Left cardiac atrium (tissue), 4 donors: ENCODE data around the gene CUBN. TPM values are rescaled to one million over a fixed set of nuclear protein-coding genes. Genes with fewer than 3 reads are reported as not detected.
A peak's percentile ranks its signal among the peaks of the same experiment; 100 is the strongest.

ENCODE experiments used
- ATAC-seq, 2 donors: fragments of 200-7000 bp; cut with Tn5 transposase; one replicate each; pipeline ENCODE4 v1.9.1; 2020; ENCODE audit warnings: mild to moderate bottlenecking in 2 of 2, moderate library complexity in 2 of 2
- DNase-seq: peaks from one replicate; pipeline ENCODE4 v3.0.0-alpha.2; 2020
- intact Hi-C, 2 donors: fragments of 100-400 bp; cut with DNase I; formaldehyde crosslinking; loops; one replicate each; pipeline versions ENCODE4 v1.14.1 to v1.15.1; 2022 to 2023
- total RNA-seq, 2 donors: library from RNA; stranded (reverse); fragmentation: NEBNext Ultra II Directional; extraction: Animal tissue kit (Norgen Biotek cat#: 25700); gene quantifications; one replicate each; pipeline ENCODE4 v1.2.1, GENCODE V29; 2021
- donor health status: DM: no; HTN: yes; CAD: no.
- donor health status: DM: no; HTN: yes; CAD: no; lungs with severe emphysema.
- donor health status: DM: yes; HTN: yes; CAD: no.
- donor health status: Dilated cardiomyopathy.

Gene CUBN
- total RNA-seq, 2 donors from 2014 or later, result 0.84 to 0.91 TPM

DNA sequence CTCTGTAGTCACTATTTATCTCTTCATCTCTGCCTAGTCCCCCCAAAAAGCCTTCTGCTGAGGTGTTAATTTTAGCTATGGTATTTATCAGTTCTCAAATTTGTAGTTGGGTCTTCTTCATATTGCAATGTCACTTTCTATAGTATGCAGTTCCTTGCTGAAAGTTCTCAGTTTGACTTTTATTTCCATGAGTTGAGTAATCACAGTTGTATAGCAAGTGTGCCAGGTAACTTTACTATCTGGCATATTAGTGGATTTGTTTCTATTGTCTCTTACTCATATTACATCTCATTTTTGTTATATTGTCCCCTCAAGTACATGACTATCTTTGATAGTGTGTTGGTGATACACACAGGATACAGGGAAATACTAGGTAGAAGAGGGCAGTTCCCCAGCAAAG lies 152.8 kb downstream of the CUBN start:
- intact Hi-C loops, result no loop called here
- DNase-seq, result no peak
- ATAC-seq, result no peak

DNA sequence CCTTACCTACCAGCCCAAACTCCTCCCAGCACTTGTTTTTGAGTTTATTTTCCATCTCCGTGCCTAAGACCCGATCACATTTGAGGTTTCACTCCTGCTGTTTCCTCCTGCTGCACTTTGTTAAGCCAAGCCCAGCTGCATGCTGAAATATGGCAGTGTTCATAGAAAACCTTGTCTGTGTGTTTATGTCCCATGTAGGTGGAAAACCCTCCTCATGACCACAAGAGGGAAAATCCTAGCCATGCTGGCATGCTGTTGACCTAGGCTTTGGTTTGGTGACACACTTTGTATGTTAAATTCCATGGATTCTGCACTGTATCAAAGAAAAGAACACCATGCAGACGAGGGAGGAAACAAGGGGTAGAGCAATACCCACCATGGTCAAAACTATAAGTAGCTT lies 154.4 kb downstream of the CUBN start:
- intact Hi-C loops, result no loop called here
- DNase-seq (no peak), ATAC-seq (no peak)

DNA sequence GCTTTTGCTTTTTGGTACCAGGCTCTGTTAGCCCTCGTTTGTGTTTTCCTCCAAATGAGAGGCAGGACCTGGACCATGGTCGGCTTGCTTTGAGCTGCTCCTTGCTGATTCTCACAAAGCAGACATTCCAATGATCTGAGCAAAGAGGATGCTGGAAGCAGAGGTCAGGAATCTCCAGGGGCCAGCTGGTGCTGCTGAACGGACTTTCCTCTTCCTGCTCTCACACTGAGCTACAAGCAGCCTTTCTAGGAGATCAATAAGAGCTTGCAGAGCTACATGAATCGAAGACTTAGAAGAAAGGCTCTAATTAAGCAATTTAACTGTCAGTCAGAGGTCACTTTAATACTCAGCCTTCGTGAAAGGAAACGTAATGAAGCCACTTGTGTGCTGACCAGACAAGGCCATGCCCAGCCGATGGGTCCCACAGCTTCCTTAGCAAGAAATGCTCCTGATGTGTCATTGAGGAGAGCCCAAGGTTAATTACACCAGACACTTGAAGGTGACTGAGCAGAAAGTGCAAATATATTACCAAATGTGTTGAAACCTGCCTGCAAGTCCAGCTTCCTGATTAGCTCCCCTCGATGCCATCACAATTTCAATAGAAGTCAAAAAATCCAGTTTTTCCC lies 161.1 kb downstream of the CUBN start:
- ATAC-seq, result peak; percentile 51 to 84
- peak; percentile 43 for DNase-seq
- intact Hi-C loops, result no loop called here

DNA sequence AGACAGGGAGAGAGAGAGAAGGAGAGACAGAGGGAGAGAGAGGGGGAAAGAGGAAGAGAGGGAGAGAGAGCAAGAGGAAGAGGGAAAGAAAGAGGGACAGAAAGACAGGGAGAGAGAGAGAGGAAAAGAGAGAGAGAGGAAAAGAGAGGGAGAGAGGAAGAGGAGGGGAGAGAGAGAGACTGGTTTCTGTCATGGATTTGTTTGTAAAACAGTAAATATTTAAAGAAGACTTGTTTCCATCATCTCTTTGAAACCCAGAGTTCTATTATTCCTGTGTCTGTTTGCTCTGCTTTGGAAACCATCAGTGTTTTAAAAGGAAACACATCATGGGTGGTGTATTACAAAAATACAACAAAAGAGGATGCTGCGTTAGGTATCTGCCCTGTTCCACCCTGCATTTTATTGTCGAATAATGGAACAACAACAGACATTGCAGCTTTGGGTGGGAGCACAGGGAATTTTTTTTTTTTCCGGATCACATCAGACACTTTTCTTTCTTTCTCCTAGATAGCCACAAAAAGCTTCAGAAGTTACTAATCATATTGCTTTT lies 161.7 kb downstream of the CUBN start:
- ATAC-seq, result no peak

DNA sequence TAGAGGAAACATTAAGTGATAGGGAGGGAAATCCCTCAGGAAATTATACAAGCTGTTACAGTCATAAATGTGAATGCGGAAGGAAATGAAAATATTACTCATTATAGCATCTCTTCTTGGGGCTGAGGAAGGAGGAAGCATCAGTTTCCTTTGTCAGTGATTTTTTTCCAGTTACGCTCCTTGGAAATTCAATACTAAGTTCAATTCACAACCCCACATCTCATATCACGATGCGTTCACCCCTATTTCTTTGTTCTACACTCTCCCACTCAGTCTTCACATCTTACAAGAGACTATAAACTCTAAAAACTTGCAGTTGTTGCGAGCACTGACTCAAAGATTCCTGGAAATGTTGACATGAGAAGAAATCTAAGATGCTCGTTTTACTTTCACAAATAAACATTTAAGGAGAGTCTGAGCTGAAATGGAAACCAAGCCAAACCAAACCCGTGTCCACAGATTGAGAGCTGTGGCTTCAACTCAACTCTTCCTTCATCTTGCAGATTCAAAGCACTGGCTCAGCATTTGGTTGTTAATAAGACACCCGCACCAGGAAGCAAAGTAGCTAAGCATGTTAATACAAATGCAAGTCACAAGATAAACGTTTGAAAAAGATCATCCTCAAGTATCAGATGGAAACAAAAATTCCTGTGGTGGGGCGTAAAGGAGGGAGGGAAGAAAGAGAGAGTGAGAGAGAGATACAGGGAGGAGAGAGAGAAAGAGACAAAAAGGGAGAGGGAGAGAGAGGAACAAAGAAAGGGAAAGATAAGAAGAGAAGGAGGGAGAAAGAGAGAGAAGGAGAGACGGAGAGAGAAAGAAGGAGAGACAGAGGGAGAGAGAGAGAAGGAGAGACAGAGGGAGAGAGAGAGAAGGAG lies 162.4 kb downstream of the CUBN start:
- intact Hi-C loops, result no loop called here
- peak in 1 of 2 donors; percentile 32 for ATAC-seq
- no peak for DNase-seq

More for the DNA sequence above, 161.7 kb downstream of the CUBN start:
- DNase-seq, result no peak
- intact Hi-C loops, result no loop called here

DNA sequence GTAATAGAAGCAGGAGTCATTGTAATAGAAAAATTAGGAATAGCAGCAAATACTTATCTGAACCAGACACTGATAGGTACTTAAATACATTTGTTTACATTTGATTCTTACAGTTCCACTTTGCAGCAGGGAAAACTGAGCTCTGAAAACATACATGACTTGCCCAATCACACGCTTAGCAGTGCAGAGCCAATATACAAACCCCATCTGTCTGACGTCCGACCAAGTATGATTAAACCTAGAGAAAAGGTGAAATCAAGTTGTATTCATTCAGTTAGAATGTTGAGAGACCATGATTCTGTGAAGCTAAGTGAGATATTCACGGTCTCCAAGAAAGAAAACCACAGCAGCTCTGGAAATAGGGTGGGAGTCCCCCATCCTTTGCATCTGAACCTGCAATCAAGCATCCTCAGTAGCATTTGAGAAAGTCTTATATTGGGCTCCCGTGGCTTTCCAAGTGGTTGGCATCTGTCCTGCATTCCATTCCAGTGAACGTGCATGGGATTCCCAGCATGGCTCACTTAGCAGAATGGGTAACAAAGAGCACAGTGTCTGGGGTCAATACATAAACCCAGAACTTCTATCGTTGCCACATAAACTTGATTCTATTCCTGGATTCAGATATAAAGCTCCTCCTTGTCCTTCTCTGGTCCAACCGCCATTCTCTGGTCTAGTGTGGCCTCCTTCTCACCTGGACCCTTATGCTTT lies 163.7 kb downstream of the CUBN start:
- intact Hi-C loops, result no loop called here
- ATAC-seq (peak; percentile 60 to 77), DNase-seq (peak; percentile 44)

DNA sequence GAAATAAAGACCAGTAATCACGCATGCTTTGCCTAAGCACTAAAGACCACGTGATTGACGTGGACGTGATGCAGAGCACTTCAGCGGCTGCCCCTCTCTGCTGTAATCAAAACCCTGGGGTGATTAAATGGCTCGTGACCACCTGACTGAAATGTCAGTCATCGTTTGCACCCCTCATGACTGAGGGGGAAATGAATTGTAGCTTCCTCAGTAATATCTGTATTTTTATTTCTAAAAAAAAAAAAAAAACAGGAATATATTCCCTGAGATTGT lies 164.3 kb downstream of the CUBN start:
- no peak for DNase-seq
- intact Hi-C loops, result no loop called here
- no peak for ATAC-seq

DNA sequence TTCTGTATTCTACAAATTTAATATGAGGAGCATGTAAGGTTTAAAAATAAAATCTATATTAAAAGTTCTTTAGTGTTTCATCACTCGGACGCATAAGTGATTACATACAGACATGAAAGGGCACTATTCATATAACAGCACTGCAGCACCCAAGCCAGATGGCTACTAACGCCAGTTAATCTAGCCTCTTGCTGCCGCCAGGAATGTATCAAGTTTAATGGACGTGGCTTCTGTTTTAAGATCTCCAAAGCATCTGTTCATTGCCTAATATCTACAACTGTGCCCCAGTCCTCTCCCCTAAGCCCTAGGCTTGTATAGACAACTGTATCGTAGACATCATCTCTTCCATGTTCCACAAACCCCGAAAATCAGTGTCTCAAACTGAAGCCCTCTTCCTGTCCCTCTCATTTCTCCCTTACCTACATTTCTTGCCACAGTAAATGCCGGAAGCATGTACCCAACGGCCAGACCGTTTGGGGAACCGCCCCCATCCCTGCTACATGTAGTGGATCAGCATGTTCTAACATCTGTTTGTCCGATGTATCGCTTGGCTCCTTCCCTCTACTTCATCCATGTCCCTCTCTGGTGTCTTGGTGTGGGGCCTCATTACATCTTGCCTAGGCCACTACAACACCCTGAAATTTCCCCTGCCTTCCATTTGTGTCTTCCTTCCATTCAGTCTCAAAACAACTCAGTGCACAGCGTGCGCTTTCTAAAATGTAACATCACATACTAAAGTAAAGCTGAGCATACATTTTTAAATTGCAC lies 164.9 kb downstream of the CUBN start:
- no peak for ATAC-seq
- intact Hi-C loops, result no loop called here
- no peak for DNase-seq

DNA sequence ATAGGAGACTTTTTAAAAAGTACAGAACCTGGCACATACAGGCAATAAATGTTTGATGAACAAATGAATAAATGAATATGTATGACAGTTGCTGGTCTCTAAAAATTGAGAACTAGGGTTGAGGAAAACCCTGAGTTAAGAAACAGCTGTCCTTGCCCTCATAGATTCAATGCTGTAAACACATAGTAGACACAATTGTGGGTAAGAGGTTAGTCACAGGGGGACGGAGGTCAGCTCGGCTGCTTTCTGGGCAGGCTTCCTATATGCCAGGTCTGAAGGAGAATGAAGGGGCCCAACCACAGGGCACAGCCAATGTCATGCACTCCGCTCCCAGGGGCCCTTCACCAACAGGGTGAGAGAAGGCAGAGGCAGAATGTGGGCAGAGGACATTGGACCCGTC lies 169.1 kb downstream of the CUBN start:
- DNase-seq, result no peak
- ATAC-seq, result no peak
- intact Hi-C loops, result no loop called here

DNA sequence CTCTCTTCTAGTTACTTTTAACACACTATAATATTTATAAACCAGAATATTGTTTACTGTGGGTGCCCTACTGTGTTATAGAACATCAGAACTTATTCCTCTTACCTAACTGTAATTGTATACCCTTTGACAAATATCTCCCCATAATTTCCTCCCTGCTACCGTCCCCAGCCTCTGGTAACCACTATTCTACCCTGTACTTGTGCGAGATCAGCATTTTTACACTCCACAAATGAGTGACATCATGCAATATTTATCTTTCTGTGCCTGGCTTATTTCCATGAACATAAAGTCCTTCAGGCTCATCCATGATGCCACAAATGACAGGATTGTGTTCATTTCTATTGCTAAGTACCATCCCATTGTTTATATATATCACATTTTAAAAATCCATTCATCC lies 172.6 kb downstream of the CUBN start:
- DNase-seq (no peak), ATAC-seq (no peak)
- intact Hi-C loops, result no loop called here

DNA sequence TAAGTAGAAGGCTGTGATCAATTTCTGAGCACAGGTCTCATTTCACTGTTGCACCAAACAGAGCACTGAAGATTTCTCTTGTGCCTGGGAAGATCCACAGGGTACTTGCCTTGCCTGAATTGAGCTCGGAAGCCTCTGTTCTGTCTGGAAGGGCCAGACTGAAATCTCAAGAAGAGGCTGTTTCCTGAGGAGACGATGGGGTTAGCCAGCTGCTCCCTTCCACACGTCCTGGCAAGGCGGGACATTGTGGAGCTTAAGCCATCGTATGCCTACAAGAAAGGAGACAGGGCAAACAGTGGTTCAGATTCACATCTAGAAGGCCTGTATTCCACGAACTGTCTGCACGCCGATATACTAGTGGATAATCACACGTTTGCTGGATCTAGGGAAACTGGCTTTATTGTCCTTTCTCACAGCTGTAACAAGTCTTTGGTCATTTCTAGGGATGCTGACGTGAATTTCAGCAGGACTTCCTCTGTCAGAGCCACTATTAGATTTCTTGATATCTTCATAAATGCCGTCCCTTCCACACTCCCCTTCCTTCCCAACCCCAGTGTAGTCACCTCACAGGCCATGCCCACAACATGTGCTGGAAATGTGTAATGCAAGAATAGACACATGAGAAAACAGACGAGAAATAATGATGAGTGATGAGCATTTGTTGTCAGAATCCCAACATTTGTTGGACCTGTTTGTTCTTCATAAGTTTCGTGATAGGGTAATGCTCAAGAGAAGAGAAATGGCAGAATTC lies 175.2 kb downstream of the CUBN start:
- DNase-seq, result no peak
- intact Hi-C loops, result no loop called here
- ATAC-seq, result peak in 1 of 2 donors; percentile 39

DNA sequence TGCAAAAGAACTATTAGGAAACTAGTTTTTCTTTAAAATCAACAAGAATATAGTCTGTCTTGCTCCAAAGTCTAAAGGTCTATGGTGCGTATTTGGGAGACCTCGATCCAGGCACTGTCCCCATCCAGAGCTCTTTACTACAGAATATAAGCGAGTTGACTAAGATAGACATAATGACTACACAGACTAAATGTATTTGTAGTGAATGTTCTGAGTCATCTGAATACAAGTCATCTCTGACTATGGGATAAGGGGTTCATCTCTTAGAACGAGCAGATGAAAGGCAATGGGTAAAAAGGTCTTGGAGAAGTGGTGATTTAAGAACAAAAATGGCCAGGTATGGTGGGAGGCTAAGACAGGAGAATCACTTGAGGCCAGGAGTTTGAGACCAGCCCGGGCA lies 176.3 kb downstream of the CUBN start:
- ATAC-seq (no peak), DNase-seq (no peak)
- intact Hi-C loops, result no loop called here

DNA sequence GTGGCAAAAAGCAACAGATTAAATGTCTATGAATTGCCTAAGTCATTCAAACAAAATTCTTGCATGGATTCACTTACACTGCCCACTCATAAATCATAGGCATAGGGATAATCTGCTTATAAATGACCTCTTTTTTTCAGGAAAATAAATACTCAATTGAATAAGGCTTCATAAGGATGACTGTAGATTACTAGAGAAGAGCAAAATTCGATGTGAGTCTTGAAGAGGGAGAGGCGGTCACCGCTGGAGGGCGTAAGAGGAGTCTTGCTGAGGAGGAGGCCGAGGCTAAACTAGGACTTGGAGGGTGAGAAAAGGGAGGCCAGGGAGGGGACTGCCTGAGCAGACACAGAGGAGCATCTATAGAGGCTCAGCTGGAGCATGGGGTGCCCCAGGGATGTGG lies 177.0 kb downstream of the CUBN start:
- ATAC-seq (no peak), DNase-seq (no peak)
- intact Hi-C loops, result no loop called here

DNA sequence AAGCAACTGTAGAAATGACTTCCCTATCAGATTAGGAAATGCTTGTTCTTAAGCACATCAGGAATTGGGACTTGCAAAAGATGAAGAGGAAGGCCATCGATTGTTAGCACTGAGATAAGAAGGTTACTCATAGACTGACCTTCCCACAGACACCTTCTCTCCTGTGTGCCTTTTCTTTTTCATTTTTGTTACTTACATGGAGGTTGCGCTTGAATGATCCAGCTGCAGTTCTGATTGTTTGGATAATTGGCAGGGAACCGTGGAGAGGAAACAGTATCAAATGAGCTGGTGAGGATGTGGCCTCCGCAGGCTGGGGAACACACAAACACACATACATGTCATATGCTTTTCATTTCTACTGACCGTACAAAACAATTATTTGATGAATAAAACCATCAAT lies 177.5 kb downstream of the CUBN start:
- ATAC-seq (no peak), DNase-seq (no peak)
- intact Hi-C loops, result no loop called here

DNA sequence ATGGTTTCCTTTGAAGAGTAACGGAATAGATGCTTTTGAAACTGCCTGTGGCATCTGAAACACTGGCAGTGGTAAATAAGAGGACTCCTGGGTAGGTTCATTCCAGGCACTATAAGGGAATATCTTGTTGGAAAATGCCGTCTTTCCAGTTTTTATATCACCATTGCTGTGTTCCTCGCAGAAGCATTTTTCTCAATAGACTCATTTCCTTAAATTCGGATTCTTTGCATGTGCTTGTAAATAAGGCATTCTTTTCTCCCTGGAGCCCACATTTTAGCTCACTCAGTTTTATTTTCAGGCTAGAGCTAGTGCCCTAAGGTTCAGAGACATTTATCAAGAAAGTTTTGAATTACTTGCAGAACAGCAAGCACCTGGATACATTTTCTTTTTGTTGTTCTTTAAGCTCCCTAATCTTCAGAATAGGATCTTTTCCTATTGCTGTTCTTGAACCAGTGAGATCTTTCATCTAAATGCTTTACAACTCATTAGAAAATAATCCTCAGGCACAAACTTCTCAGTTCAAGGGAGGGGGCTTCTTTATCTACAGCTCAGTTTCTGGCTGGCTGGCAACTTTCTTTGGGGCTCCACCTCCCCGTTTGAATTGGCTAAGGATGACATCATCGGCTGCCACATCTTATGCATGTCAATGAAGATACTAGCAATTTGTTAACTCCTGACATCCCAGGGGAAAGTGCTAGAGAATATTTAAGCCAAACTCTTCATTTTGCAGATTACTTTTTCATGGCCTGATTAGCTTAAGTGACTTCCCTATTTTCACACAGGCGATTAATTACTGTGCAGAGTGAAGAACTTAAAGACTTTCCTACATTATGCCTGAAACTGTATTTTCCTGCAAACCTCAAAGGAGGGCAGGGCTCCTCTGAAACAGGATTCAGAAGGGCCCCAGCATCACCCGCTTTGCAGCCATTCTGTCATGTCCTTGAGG lies 178.7 kb downstream of the CUBN start:
- ATAC-seq, result peak in 1 of 2 donors; percentile 59
- intact Hi-C loops, result no loop called here
- DNase-seq, result peak; percentile 25

DNA sequence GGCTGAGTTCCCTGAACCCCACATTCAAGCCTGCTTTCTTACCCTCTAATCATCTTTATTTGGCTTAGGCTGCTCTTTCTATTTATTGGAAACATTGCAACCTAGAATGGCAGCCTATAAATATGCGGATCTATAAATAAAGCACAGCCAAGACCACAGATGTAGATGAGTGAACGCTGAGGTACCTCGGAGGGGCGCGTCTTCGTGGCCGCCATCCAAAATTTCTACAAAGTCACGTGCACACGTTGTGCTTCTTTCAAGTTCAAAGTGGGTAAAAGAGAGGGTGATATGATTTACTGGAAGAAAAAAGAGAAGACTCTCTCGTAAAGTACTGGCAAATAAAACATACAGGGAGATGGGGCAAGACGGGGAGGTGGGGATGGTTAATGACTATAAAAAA lies 179.8 kb downstream of the CUBN start:
- intact Hi-C loops, result no loop called here
- ATAC-seq, result no peak
- DNase-seq, result no peak

DNA sequence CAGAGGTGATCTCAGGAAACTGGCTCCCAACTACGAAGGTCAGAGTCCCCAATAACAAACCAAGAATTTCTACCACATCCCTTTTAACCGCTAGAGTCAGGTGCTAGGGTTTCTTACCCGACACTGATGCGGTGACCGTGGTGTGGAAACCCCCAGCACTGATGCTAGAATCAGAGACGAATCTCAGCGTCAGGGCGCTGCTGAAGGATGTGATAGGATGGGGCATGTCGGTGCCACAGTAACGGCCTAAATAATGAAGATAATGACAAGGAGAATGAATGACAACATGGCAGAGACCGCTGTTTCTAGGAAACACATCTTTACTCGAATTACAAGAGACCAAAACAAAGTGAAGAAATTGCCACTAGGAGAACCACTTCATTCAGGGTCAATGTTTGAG lies 181.2 kb downstream of the CUBN start:
- intact Hi-C loops, result no loop called here
- DNase-seq (no peak), ATAC-seq (no peak)

DNA sequence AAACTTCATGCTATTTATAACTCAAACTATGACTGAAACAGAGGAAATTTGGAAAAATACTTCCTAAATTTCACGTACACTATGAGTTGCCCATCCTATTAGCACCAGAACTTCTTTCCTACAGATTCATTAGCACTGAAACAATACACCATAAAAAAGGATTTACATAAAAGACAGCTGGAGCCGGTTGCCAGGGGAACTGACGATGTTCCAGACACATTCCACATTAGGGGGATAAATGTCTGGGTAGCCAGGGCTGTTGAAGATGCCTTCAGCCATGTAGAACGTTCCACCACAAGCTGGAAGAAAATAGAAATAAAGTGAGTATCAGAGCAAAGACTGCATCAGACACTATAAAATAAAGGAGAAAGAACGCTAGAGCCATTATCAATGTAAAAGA lies 182.5 kb downstream of the CUBN start:
- intact Hi-C loops, result no loop called here
- ATAC-seq (no peak), DNase-seq (no peak)
